GM12878 (cell line): ENCODE results near the gene GABRB3.

Experiments
- CHD1 ChIP-seq: IDR thresholded peaks from 2 replicates; pipeline ENCODE4 v1.6.1; 2012; ENCODE audit warnings: low read depth, low read length, improper control_type of control experiment
- CREB1 ChIP-seq: IDR thresholded peaks from 2 replicates; pipeline ENCODE4 v1.6.1; 2012; ENCODE audit warnings: low read depth, mild to moderate bottlenecking, inconsistent platforms
- EGR1 ChIP-seq, 2 experiments: IDR thresholded peaks; 1 replicate in 1 of 2; 2 replicates in 1 of 2; pipeline ENCODE4 v1.6.1; 2011 to 2012; ENCODE audit warnings: low read depth in 2 of 2, low read length in 2 of 2, borderline replicate concordance in 1 of 2, mild to moderate bottlenecking in 1 of 2, moderate library complexity in 1 of 2
- EZH2 ChIP-seq: IDR thresholded peaks from 2 replicates; pipeline ENCODE4 v1.6.1; 2012; ENCODE audit warnings: low read depth, mild to moderate bottlenecking, control low read depth, inconsistent platforms, low read length, borderline replicate concordance; ENCODE audit not compliant: control insufficient read depth
- FOXK2 ChIP-seq: fragments of 450-650 bp; IDR thresholded peaks from 2 replicates; pipeline ENCODE4 v1.6.1; 2017; ENCODE audit warnings: mild to moderate bottlenecking, moderate library complexity
- ZBTB4 ChIP-seq: fragments of 450-650 bp; formaldehyde crosslinking; IDR thresholded peaks from 2 replicates; pipeline ENCODE4 v1.4.0; 2022; ENCODE audit warnings: mild to moderate bottlenecking, moderate library complexity
- ZNF274 ChIP-seq: IDR thresholded peaks from one replicate; pipeline ENCODE4 v1.8.0; 2011; ENCODE audit not compliant: insufficient read length, insufficient read depth

GRCh38 chr15:26639966-26640365 lies 132.9 kb downstream of the GABRB3 start:
- no peak for TF ChIP-seq EZH2
- no peak for TF ChIP-seq ZBTB4 (CRISPR knock-in tag)
- TF ChIP-seq EGR1 (IDR thresholded peaks at IDR 0.05; ENCODE audit: borderline replicate concordance in 1 of 2, low read depth in 2 of 2, low read length in 2 of 2) = no peak
- no peak for TF ChIP-seq CREB1
- no peak for TF ChIP-seq CHD1
- TF ChIP-seq FOXK2 = no peak
- TF ChIP-seq ZNF274 = no peak
